GM21423 (cell line): Measurements from ENCODE around the gene PKM.

Source experiments
- ATAC-seq: cut with Tn5 transposase; IDR thresholded peaks from one replicate; pipeline ENCODE4 v1.9.1; 2021; ENCODE audit warnings: mild to moderate bottlenecking, moderate library complexity; ENCODE audit not compliant: unreplicated experiment

PKM gene

GRCh38 chr15:72202302-72202701 is 28.7 kb downstream of the PKM start:
- no peak for ATAC-seq

GRCh38 chr15:72201391-72201921 is 29.5 kb downstream of the PKM start:
- no peak for ATAC-seq

- no peak for ATAC-seq
Measured at GRCh38 chr15:72200395-72201237, 30.4 kb downstream of the PKM start.

DNA sequence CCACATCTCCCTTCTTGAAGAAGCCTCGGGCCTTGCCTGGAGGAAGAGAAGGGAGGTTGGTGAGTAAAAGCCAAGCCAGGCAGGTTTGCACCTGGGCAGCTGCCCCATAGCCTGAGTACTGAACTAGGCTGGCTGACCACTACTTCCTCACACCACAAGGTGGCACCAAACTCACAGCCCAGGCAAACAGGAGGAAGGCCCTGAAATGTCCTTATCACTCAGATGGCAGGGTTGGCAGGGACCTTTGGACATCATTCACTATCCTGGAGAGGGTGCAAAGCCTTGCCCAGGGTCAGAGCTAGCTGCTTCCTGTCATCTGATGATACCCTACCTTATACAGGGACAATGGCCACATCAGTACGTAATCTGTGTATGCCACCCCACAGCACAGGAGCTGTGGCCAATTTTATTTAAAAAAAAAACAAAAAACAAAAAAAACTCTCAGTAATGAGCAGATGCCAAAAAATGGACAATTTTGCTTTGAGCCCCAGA is 31.2 kb downstream of the PKM start:
- ATAC-seq = no peak

GRCh38 chr15:72199205-72199515 is 31.8 kb downstream of the PKM start:
- ATAC-seq = no peak

GRCh38 chr15:72198356-72199204 is 32.4 kb downstream of the PKM start:
- no peak for ATAC-seq

GRCh38 chr15:72197460-72198355 is 33.3 kb downstream of the PKM start, which contains the start of gene GRAMD2A:
TSS of gene GRAMD2A (minus strand) at chr15:72197787.
- no peak for ATAC-seq

DNA sequence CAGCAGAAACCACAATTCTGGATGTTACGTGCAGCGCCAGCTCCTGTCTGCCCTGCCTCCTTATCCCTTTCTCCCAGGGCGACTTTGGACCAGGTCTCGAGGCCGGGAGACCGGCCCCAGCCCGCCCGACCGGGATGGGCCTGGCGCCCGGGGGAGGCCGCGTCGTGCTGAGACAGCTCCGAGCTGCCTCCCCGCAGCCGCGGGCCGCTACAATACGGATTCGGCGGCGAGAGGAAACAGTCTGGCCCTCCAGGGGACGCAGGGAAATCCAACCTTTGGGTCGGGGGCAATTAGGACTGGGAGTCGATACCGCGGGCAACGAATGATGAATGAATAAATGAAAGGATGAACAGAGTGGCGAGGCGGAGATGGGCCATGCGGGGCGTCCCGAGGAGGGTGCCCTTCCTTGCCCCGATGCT is 33.9 kb downstream of the PKM start:
- ATAC-seq = no peak

DNA sequence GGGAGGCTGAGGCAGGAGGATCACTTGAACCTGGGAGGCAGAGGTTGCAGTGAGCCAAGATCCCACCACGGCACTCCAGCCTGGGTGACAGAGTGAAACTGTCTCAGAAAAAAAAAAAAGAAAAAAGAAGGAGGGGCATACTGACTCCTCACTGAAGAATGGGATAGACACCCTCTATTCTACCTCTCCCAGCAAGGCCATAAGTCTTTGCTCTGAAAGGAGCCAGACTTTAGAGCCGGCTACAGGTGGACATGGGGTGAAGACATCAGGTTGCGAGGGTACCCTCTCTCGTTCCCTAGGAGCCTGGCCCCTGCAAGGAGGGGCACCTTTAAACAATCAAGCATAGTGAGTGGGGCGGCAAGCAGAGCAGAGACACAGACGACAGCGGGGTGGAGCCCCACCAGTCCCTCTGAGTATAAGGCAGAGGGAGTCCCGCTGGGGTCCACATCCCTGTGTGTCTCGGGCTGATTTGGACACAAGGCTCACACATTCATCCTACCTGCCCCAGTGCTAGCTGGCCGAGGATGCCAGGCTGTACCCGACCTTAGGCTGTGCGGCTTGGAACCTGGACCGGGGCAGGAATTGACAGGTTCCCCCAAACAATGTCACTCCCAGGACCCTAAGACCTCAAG is 34.5 kb downstream of the PKM start:
- no peak for ATAC-seq

DNA sequence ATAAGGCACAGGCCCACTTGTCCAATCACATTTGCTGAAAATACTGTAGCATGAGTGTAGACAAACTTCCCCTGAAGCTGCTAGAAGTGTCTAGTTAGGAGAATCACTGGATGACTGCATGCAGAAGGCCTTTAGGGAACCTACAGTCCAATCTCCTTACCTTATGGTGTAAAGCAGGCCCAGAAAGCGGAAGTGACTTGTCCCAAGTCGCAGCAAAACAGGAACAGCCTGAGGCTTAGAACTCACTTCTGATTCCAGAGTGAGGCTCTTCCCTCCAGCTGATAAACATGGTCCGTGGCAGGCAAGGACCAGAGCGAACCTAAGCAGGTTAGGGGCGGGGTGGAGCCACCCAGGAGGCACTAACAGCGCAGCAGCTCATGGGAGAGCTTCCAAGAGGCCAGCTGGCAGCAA is 35.9 kb downstream of the PKM start:
- ATAC-seq = no peak

DNA sequence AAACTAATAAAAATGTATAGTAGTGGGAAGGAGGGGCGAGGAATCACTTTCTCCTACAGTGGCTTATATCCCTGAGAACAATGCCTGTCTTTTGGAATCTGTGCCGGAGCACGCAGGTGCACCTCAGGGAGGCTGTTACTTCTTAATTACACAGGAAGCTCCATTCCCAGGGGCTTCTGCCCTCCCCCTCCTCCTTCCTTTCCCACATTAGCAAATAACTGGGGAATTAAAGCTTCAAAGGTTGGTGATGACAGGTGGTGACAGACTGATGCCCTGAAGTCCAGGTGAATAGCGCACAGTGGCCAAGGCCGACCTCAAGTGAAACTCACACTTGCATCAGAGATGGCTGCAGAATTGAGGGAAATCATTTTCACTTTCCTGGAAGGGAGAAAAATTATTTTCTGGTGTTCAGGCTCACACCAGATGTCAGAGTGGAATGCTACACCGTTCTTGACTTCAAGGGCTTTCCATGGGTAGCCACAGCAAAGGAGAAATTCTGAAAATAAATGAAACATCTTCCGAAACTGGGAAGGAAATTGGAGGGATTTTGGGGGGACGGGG is 37.1 kb downstream of the PKM start:
- ATAC-seq = no peak

DNA sequence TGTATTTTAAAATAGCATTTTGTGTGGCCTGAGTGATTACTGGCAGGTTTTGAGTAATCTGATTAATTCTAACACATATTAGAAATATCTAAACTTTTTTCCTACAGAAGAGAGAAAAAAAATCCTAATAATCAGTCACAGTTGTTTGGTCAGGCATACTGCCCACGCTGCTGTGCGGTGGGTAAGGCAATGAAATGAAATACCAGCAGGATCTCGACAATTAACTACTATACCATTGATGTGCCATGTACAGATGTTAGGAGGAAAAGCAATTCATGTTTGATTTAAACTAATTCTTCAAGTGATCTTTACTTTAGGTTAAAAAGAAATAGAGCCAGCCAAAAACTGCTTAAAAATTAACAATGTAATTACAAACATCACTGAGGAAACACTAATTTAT is 38.6 kb downstream of the PKM start:
- no peak for ATAC-seq

DNA sequence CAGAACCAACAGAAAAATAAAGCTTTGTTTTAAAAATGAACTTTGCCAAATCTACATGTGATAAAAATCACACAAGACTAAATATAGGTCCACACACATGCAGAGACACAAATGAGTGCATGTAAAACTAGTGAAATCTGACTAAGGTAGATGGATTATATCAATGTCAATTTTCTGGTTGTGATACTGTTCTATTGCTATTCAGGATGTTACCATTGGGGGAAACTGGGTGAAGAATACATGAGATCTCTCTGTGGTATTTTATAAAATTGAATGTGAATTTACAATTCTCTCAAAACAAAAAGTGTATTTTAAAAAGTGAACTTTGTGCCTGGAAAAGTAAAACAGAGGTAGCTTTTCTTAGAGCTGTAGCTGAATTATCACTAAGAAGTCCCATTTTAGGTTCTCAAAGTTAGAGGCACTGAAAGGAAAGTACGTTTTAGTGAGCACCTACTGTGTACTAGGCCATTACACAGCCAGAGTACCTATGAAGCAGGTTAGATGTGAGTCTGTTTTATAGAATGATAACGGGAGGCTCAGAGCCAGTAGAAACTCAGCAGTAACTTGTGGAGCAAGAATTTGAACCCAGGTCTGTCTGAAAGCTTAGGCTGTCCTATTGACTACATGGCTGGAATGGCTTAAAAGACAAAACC is 41.6 kb downstream of the PKM start:
- ATAC-seq = no peak

DNA sequence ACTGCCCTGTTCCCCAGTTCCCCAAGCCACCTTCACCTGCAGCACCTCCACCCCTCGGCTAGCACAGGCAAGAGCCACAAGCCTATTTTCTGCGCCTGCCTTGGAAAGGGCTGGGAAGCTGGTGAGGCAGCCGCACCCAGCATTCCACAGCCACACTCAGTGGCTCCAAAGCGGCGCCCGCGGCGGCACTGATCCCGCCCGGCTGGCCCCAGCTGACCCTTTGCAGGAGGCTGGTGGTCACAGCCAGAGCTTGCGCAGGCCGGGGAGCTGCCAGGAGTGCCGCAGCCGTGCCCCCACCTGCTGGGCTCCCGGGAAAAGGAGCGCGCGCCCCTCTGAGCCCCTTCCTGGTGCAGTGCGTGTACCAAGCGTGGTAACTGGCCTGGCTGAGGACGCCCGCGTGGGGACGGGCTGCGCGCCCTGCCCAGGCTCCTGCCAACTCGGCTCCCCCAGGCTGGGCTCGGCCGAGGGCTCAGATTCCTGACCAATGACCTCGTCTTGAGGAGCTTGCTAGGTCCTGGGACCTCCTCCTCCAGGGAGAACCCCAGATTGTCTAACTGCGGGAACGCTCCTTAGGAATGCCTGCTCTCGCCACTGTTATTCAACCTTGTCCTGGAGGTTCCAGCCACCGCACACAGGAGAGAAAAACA is 46.7 kb downstream of the PKM start:
- no peak for ATAC-seq

- no peak for ATAC-seq
Measured at GRCh38 chr15:72183781-72184164, 47.2 kb downstream of the PKM start.

DNA sequence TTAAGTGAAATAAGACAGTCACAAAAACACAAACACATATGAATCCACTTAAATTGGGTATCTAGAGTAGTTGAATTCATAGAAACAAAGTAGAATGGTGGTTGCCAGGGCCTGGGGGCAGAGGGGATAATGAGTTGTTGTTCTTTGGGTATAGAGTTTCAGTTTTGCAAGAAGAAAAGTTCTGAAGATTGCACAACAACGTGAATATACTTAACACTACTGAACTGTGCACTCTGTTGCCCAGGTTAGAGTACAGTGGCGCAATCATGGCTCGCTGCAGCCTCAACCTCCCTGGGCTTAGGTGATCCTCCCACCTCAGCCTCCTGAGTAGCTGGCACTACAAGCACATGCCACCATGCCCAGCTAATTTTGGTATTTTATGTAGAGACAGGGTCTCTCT is 48.3 kb downstream of the PKM start:
- ATAC-seq = no peak

- no peak for ATAC-seq
Measured at GRCh38 chr15:72182244-72182643, 48.7 kb downstream of the PKM start.

DNA sequence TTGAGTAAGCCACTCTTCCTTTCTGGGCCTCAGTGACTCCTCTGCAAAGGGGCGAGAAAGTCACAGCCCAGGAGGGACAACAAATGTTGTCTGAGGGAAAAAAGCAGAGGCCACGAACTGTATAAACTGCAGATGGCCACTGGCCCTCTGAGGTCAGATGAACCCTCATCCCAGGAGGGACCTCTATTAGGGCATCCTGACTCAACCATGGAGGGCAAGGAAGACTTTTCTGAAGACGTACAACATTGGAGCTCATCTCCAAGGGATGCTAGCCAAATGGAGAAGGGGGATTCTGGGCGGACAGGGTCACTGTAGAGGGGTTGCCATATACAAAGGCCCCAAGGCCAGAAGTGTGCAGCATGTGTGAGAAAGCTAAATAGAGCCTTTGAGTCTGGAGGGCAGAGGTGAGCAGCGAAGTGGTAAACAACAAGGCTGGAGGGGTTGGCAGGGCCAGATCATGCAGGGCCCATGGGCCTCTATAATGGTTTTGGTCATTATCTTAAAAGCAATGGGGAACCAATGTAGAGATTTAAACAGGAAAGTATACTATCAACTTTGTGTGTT is 50.1 kb downstream of the PKM start:
- no peak for ATAC-seq
